GM12878 (cell line): ENCODE measurements around the gene FDXACB1. TPM values are rescaled to one million over a fixed set of nuclear protein-coding genes. Genes with fewer than 3 reads are reported as not detected.

ENCODE experiments used
- ATAC-seq: fragments of 200-7000 bp; cut with Tn5 transposase; 3 replicates; pipeline ENCODE4 v1.9.1; 2020; ENCODE audit warnings: mild to moderate bottlenecking, moderate library complexity
- BruUV-seq: library from RNA; stranded (reverse); fragments of 400-500 nt; replicated peaks from 2 replicates; lab custom pipeline; 2021; lab: Mats Ljungman, UMichigan
- CTCF ChIA-PET: fragments of 300-600 bp; sonication (Branson Sonifier 250); formaldehyde crosslinking; extraction: SDS; loops from one replicate; lab custom pipeline; 2021; ENCODE audit warnings: inconsistent platforms; lab: Yijun Ruan, JAX
- POLR2A ChIA-PET: fragments of 350-600 bp; formaldehyde crosslinking; extraction: SDS; loops from one replicate; lab custom pipeline; 2021; ENCODE audit warnings: inconsistent platforms; lab: Charles Lee
- RAD21 ChIA-PET: fragments of 300-600 bp; sonication (Branson Sonifier 250); formaldehyde crosslinking; loops from one replicate; lab custom pipeline; 2023; ENCODE audit warnings: antibody characterized with exemption; ENCODE audit not compliant: unreplicated experiment; lab: Charles Lee
- SMC1A ChIA-PET: fragments of 300-600 bp; sonication (Branson Sonifier 250); formaldehyde crosslinking; loops from one replicate; lab custom pipeline; 2023; ENCODE audit not compliant: unreplicated experiment, uncharacterized antibody; lab: Charles Lee
- DNase-seq: peaks from one replicate; pipeline ENCODE4 v3.0.0-alpha.2; 2011; ENCODE audit warnings: low read depth, low spot score
- FAIRE-seq: peaks from 3 replicates; lab custom pipeline; 2011; peaks lifted over from hg19 to GRCh38; lab: Jason Lieb, UNC
- H2AFZ ChIP-seq: 2 replicates; pipeline ENCODE4 v1.6.0; 2011; ENCODE audit warnings: low read depth, low read length, control low read depth; ENCODE audit not compliant: control insufficient read depth
- H3K27ac ChIP-seq: 2 replicates; pipeline ENCODE4 v1.5.1; 2011; ENCODE audit warnings: control low read depth; ENCODE audit not compliant: control insufficient read depth, insufficient read depth
- H3K27me3 ChIP-seq, 2 experiments: replicated peaks in 1 of 2; 2 replicates each; pipeline versions ENCODE4 v1.6.0 to v1.6.1; 2011; ENCODE audit warnings: low read length in 1 of 2; ENCODE audit not compliant: control insufficient read depth in 2 of 2, insufficient read depth in 2 of 2
- H3K36me3 ChIP-seq, 2 experiments: 2 replicates each; pipeline ENCODE4 v1.5.1; 2011; ENCODE audit warnings: low read length in 1 of 2; ENCODE audit not compliant: control insufficient read depth in 2 of 2, insufficient read depth in 2 of 2
- H3K4me1 ChIP-seq: 2 replicates; pipeline ENCODE4 v1.6.1; 2011; ENCODE audit warnings: mild to moderate bottlenecking, low read length, moderate library complexity, mixed read lengths; ENCODE audit not compliant: control insufficient read depth, insufficient read depth
- H3K4me2 ChIP-seq: 2 replicates; pipeline ENCODE4 v1.6.0; 2011; ENCODE audit warnings: control low read depth; ENCODE audit not compliant: control insufficient read depth, insufficient read depth
- H3K4me3 ChIP-seq: fragments of 200-600 bp; sonication (generic); 2 replicates; pipeline ENCODE4 v1.5.1; 2016
- H3K79me2 ChIP-seq: 2 replicates; pipeline ENCODE4 v1.6.0; 2011; ENCODE audit warnings: low read length; ENCODE audit not compliant: control insufficient read depth, insufficient read depth
- H3K9ac ChIP-seq: 2 replicates; pipeline ENCODE4 v1.8.0; 2011; ENCODE audit warnings: low read length, control low read depth, mixed read lengths; ENCODE audit not compliant: control insufficient read depth, insufficient read depth
- H3K9me3 ChIP-seq: replicated peaks from 3 replicates; pipeline ENCODE4 v1.5.1; 2011; ENCODE audit warnings: mild to moderate bottlenecking, low read length; ENCODE audit not compliant: control insufficient read depth, insufficient read depth
- H4K20me1 ChIP-seq: 2 replicates; pipeline ENCODE4 v1.6.0; 2011; ENCODE audit not compliant: control insufficient read depth, insufficient read depth
- ATF2 ChIP-seq: IDR thresholded peaks from 2 replicates; pipeline ENCODE4 v1.6.1; 2012; ENCODE audit warnings: low read length, inconsistent platforms
- BCLAF1 ChIP-seq: fragments of 450-650 bp; IDR thresholded peaks from 2 replicates; pipeline ENCODE4 v1.6.1; 2017; ENCODE audit warnings: antibody characterized with exemption, mild to moderate bottlenecking, moderate library complexity
- CHD4 ChIP-seq: fragments of 200-600 bp; sonication (generic); IDR thresholded peaks from 2 replicates; pipeline ENCODE4 v1.6.1; 2016; ENCODE audit warnings: mild to moderate bottlenecking
- CREM ChIP-seq: IDR thresholded peaks from 2 replicates; pipeline ENCODE4 v1.6.1; 2014; ENCODE audit warnings: antibody characterized with exemption, low read depth
- EGR1 ChIP-seq, 2 experiments: IDR thresholded peaks; 1 replicate in 1 of 2; 2 replicates in 1 of 2; pipeline ENCODE4 v1.6.1; 2011 to 2012; ENCODE audit warnings: low read depth in 2 of 2, low read length in 2 of 2, borderline replicate concordance in 1 of 2, mild to moderate bottlenecking in 1 of 2, moderate library complexity in 1 of 2
- FOS ChIP-seq: IDR thresholded peaks from 3 replicates; pipeline ENCODE4 v1.6.1; 2011; ENCODE audit warnings: borderline replicate concordance; ENCODE audit not compliant: insufficient read length; ENCODE audit errors: extremely low read depth
- GABPA ChIP-seq: IDR thresholded peaks from 2 replicates; pipeline ENCODE4 v1.6.1; 2014; ENCODE audit warnings: antibody characterized with exemption, low read depth, mild to moderate bottlenecking, inconsistent platforms
- GATAD2B ChIP-seq: fragments of 450-650 bp; conservative IDR thresholded peaks from 2 replicates; pipeline ENCODE4 v1.6.1; 2017; ENCODE audit warnings: low read depth, mild to moderate bottlenecking, moderate library complexity
- JUND ChIP-seq: IDR thresholded peaks from 2 replicates; pipeline ENCODE4 v1.6.1; 2012; ENCODE audit warnings: low read depth, mild to moderate bottlenecking, low read length, improper control_type of control experiment, moderate library complexity
- KLF5 ChIP-seq: fragments of 450-650 bp; IDR thresholded peaks from 2 replicates; pipeline ENCODE4 v1.6.1; 2014; ENCODE audit warnings: mild to moderate bottlenecking; ENCODE audit not compliant: partially characterized antibody
- MYB ChIP-seq: fragments of 150-350 bp; IDR thresholded peaks from 2 replicates; pipeline ENCODE4 v1.6.1; 2014; ENCODE audit warnings: mild to moderate bottlenecking, low read depth, low read length, borderline replicate concordance
- NFIC ChIP-seq: IDR thresholded peaks from 2 replicates; pipeline ENCODE4 v1.6.1; 2012; ENCODE audit warnings: low read depth, mild to moderate bottlenecking, inconsistent platforms, low read length, moderate library complexity
- NR2C2 ChIP-seq: IDR thresholded peaks from 2 replicates; pipeline ENCODE4 v1.6.1; 2011; ENCODE audit warnings: borderline replicate concordance, low read depth; ENCODE audit not compliant: control insufficient read depth, insufficient read length
- SIN3A ChIP-seq: IDR thresholded peaks from 2 replicates; pipeline ENCODE4 v1.6.1; 2012; ENCODE audit warnings: low read depth, low read length, improper control_type of control experiment
- SMAD5 ChIP-seq: IDR thresholded peaks from 2 replicates; pipeline ENCODE4 v1.6.1; 2016; ENCODE audit warnings: antibody characterized with exemption, low read depth
- SRF ChIP-seq, 2 experiments: IDR thresholded peaks; 2 replicates each; pipeline ENCODE4 v1.6.1; 2011; ENCODE audit warnings: low read depth in 2 of 2, low read length in 2 of 2, mild to moderate bottlenecking in 1 of 2, moderate library complexity in 1 of 2
- ZNF24 ChIP-seq: fragments of 450-650 bp; IDR thresholded peaks from 2 replicates; pipeline ENCODE4 v1.6.1; 2017; ENCODE audit warnings: antibody characterized with exemption, mild to moderate bottlenecking
- ZZZ3 ChIP-seq: IDR thresholded peaks from 2 replicates; pipeline ENCODE4 v1.6.1; 2011; ENCODE audit warnings: low read depth; ENCODE audit not compliant: control insufficient read depth, insufficient read length
- WGBS: methylation state at CpG from one replicate; pipeline ENCODE4 v1.1.6; 2016; ENCODE audit warnings: low lambda C conversion rate; ENCODE audit not compliant: insufficient replicate concordance, insufficient coverage; ENCODE audit errors: missing lambda C conversion rate; 5-methylcytosine and 5-hydroxymethylcytosine counted together
- in situ Hi-C: fragments of 300-500 bp; cut with MboI; formaldehyde crosslinking; loops from 9 replicates; pipeline ENCODE4 v1.14.3; 2018; ENCODE audit warnings: mixed read lengths
- intact Hi-C: fragments of 100-400 bp; cut with micrococcal nuclease; formaldehyde crosslinking; loops from one replicate; pipeline ENCODE4 v1.14.2; 2022; ENCODE audit not compliant: unreplicated experiment
- polyA plus RNA-seq, 11 experiments: library from polyadenylated mRNA; depleted of rRNA in 4 of 11; unstranded in 6 of 11; stranded (reverse) in 5 of 11; fragments of >200 nt; fragmentation: Nextera tagmentation in 4 of 11; fragmentation: Illumina TruSeq in 1 of 11; extraction: Ambion mirVana in 4 of 11; extraction: Trizol in 1 of 11; gene quantifications; 1 replicate in 1 of 11; 2 replicates in 10 of 11; pipeline versions ENCODE4 v1.2.1 to v1.2.3, GENCODE V29; 2011 to 2016; ENCODE audit warnings: inconsistent platforms in 2 of 11, missing spikeins in 2 of 11, low read depth in 1 of 11
- total RNA-seq, 4 experiments: library from RNA; depleted of rRNA in 3 of 4; stranded (reverse); fragments of >200 nt in 3 of 4; fragmentation: Illumina TruSeq in 1 of 4; extraction: Trizol in 1 of 4; gene quantifications; 2 replicates each; pipeline versions ENCODE4 v1.2.1 to v1.2.3, GENCODE V29; 2013 to 2021
- TF ChIP-seq, protein P1 (sequence below): IDR thresholded peaks from 2 replicates; pipeline ENCODE4 v1.6.1; 2012; ENCODE audit warnings: low read depth, low read length, improper control_type of control experiment

FDXACB1 gene
- total and polyA plus RNA-seq, 10 of the 15 experiments (the other 5 are each of a cell fraction or from before 2014, with no cell fraction given), result 7.4 to 13.3 (median 9.7) TPM

DNA sequence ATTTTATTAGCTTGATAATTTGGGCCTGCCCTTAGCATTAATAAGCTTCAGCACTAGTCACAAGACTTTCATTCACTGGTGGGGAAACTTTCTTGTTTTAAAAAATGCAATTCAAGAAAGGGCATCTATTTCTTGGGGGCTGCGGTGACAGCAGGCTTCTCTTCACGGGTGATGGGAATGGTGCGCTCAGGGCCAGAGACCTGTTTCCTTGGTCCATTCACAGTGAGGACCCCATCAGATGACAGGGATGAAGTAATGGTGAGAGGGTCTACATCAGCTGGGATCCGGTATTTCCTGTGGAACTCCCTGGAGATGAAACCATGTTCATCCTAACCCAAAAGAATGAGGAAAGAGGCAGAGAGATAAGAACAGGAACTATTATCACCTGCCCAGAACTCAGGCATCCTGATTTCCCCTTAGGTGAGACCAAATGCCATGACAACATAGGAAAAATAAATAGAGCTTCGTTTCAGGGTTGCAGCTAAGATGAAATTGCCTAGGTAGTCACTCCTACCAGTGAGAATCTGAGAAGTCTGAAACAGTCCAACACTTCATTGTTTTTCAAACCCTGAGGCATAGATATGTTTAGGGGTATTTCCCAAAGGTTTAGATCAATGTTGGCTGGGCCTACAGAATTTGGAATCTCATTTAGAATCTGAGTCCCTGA, 29.8 kb upstream of the FDXACB1 start (continued):
- TF ChIP-seq CHD4 (no peak), CREM (no peak), SMAD5 (no peak), GATAD2B (no peak), ZNF24 (no peak)
- TF ChIP-seq, protein P1, sequence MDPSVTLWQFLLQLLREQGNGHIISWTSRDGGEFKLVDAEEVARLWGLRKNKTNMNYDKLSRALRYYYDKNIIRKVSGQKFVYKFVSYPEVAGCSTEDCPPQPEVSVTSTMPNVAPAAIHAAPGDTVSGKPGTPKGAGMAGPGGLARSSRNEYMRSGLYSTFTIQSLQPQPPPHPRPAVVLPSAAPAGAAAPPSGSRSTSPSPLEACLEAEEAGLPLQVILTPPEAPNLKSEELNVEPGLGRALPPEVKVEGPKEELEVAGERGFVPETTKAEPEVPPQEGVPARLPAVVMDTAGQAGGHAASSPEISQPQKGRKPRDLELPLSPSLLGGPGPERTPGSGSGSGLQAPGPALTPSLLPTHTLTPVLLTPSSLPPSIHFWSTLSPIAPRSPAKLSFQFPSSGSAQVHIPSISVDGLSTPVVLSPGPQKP, result no peak
- TF ChIP-seq, all 136 proteins: peak for 0

DNA sequence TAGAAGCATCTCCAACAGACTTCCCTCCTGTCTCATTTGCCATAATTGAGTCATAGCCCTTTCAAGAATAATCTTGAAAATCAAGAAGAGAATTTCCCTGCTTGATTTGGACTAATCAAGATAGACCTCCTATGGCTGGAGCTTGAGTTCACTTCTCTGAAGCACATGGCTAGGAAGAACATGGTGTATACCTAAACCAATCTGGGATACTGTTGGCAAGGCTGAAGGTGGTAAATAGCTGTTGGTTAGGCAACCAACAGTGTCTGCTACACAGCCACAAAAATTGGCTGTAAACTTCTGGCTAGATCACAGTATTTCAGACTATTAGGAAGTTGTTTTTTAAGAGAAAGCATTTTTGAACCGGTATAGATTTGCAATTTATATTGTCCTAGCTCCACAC, 27.7 kb upstream of the FDXACB1 start:
- no peak for FAIRE-seq
- SMC1A ChIA-PET, result interaction anchor here (0.7 kb wide), 1 partner anchor 98 kb away, joined by 3 read pairs; no protein-coding TSS in a partner anchor
- Histone ChIP-seq H3K4me1 (no peaks in the 10 kb centered on the region), H3K27ac (no peak overlapping the region), H3K79me2 (no peaks in the 10 kb centered on the region), H3K9me3 (no peaks in the 10 kb centered on the region), H4K20me1 (no peaks in the 10 kb centered on the region), H3K27me3 (no peaks in the 10 kb centered on the region), H3K36me3 (no peaks in the 10 kb centered on the region), H3K9ac (no peak overlapping the region), H2AFZ (no peak overlapping the region), H3K4me3 (no peak overlapping the region), H3K4me2 (no peak overlapping the region)
- RAD21 ChIA-PET, result no interaction called here
- no peak for DNase-seq
- intact Hi-C loops (no loop called here), in situ Hi-C loops (no loop called here)
- POLR2A ChIA-PET, result no interaction called here
- ATAC-seq, result no peak
- WGBS, result 82% methylated on average over 1 of the region's 1 CpG
- no TSS peak for BruUV-seq
- CTCF ChIA-PET, result no interaction called here
- no peak for TF ChIP-seq FOS
- TF ChIP-seq NR2C2, result no peak
- no peak for TF ChIP-seq GABPA
- TF ChIP-seq KLF5, result no peak
- no peak for TF ChIP-seq SRF (IDR thresholded peaks at IDR 0.05; ENCODE audit: low read depth in 2 of 2, low read length in 2 of 2)
- no peak for TF ChIP-seq BCLAF1
- no peak for TF ChIP-seq SIN3A
- TF ChIP-seq ZZZ3, result no peak
- TF ChIP-seq MYB, result no peak
- no peak for TF ChIP-seq NFIC
- TF ChIP-seq EGR1 (IDR thresholded peaks at IDR 0.05; ENCODE audit: borderline replicate concordance in 1 of 2, low read depth in 2 of 2, low read length in 2 of 2), result no peak
- TF ChIP-seq JUND, result no peak
- no peak for TF ChIP-seq ATF2
